ENCODE measurements around the gene PDLIM4. TPM values are rescaled to one million over a fixed set of nuclear protein-coding genes. Genes with fewer than 3 reads are reported as not detected.

PDLIM4 gene
- total and polyA plus RNA-seq, 2 experiments from 2014 or later = 25.2 to 31.8 TPM

DNA sequence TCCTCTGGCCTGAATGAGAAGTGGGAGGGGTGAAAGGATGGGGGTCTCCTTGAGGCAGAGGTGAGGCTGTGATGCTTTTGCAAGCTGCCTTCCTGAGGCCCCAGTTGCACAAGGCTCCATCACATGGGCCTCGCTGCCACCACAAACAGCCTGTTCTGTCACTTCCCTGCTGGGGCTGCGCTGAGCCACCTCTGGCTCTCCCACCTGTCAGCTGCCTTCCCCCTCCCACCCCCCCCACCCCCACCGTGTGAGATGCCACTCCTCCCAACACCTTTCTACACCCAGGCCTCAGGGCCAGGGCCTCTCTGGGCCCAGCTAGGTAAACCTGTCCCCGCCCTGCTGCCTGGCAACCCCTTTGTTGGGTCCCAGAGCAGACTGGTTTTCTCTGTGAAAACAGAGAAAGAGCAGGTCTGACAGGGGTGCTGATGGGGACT is 4.5 kb upstream of the PDLIM4 start (continued):
- TF ChIP-seq ZNF462 (CRISPR knock-in tag; IDR thresholded peaks at IDR 0.05) (no peak), NANOG (IDR thresholded peaks at IDR 0.05; ENCODE audit: borderline replicate concordance) (no peak), ZNF331 (CRISPR knock-in tag; IDR thresholded peaks at IDR 0.05; ENCODE audit: low read depth) (no peak), CREB1 (CRISPR knock-in tag; IDR thresholded peaks at IDR 0.05; ENCODE audit: low read depth) (no peak)
- TF ChIP-seq, protein P1, sequence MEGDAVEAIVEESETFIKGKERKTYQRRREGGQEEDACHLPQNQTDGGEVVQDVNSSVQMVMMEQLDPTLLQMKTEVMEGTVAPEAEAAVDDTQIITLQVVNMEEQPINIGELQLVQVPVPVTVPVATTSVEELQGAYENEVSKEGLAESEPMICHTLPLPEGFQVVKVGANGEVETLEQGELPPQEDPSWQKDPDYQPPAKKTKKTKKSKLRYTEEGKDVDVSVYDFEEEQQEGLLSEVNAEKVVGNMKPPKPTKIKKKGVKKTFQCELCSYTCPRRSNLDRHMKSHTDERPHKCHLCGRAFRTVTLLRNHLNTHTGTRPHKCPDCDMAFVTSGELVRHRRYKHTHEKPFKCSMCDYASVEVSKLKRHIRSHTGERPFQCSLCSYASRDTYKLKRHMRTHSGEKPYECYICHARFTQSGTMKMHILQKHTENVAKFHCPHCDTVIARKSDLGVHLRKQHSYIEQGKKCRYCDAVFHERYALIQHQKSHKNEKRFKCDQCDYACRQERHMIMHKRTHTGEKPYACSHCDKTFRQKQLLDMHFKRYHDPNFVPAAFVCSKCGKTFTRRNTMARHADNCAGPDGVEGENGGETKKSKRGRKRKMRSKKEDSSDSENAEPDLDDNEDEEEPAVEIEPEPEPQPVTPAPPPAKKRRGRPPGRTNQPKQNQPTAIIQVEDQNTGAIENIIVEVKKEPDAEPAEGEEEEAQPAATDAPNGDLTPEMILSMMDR (conservative IDR thresholded peaks at IDR 0.05; ENCODE audit: low read depth in 2 of 2) = no peak

DNA sequence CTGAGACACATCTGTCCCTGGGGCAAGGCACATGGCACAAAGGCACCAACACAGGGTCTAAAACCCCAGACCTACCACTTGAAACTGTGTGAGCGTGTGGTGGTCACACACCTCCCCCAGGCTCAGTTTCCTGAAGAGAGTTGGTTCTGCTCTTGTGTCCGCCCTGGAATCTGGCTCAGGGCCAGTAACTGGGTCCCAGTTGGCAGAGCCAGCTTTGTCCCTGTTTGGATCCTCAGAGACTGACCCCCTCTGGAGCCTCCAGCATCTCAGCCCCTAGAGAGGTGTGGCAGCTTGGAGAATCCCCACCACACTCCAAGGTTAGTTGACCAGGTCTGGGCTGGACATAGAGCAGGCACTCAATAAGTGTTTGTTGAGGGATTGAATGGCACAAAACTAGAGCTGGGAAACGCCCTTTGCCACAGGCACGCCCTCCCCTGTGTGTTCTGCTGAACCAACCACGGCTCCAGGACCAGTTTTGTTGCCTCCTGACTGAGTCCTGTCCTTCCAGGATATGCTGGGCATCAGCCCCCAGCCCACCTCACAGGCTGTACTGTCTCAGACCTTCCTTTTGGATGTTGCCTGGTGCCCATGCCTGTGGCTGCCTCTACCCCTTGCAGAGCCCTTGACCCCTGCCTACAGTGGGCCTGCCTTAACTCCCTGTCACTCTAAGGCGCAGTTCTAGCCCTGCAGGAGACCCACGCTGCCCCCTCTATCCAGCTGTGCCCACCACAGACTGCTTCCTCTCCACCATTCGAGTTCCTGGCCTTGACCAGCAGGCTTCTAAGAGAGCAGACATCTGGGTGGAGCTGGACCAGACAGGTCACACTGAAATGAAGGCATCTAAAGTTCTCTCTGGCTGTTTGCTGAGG is 3.8 kb upstream of the PDLIM4 start:
- DNase-seq (ENCODE audit: low spot score) = no peak
- Histone ChIP-seq H3K27ac (ENCODE audit: low read depth) (no peak overlapping the region), H3F3A (replicated peaks; ENCODE audit: low read depth) (0 out of 2 replicates have a peak, but pooled peaks cover 3% of the 10 kb centered on the region)
- TF ChIP-seq REST (IDR thresholded peaks at IDR 0.05; ENCODE audit: unreplicated experiment) = no peak

More for the DNA sequence above, 3.8 kb upstream of the PDLIM4 start:
- no peaks in the 10 kb centered on the region for H3K79me2 ChIP-seq (replicated peaks; ENCODE audit: insufficient read depth)
- no peaks in the 10 kb centered on the region for H3K36me3 ChIP-seq (ENCODE audit: insufficient read depth)
- no peak overlapping the region for H3K27ac Mint-ChIP-seq
- peaks cover 16% of the 10 kb centered on the region for H3K4me1 Mint-ChIP-seq
- no peak overlapping the region for H2AFZ ChIP-seq
- peaks cover 18% of the 10 kb centered on the region for H3K4me1 ChIP-seq (ENCODE audit: insufficient read depth)
- ATAC-seq = no peak
- H3K9me3 Mint-ChIP-seq = no peaks in the 10 kb centered on the region
- H3K4me3 ChIP-seq = no peak overlapping the region
- no peaks in the 10 kb centered on the region for H4K20me1 ChIP-seq (replicated peaks; ENCODE audit: insufficient read depth)
- no peak overlapping the region for H3K4me3 Mint-ChIP-seq
- H3K36me3 Mint-ChIP-seq (ENCODE audit: low read depth) = no peaks in the 10 kb centered on the region
- H3K9me2 ChIP-seq (ENCODE audit: insufficient read depth) = no peaks in the 10 kb centered on the region
- no peak overlapping the region for H3K4me2 ChIP-seq
- H3K27me3 ChIP-seq (ENCODE audit: insufficient read depth) = peaks cover 11% of the 10 kb centered on the region
- peaks cover 13% of the 10 kb centered on the region for H3K27me3 Mint-ChIP-seq (ENCODE audit: insufficient read depth, low read depth, poor library complexity)

Data from GM23338 (cell line).